Keratinocyte (primary cell): ENCODE measurements around the gene SRD5A1. TPM values are rescaled to one million over a fixed set of nuclear protein-coding genes. Genes with fewer than 3 reads are reported as not detected.

Source experiments
- DNase-seq: peaks from one replicate; pipeline ENCODE4 v3.0.0-alpha.2; 2011; ENCODE audit warnings: low read depth, missing footprints, low spot score
- FAIRE-seq: peaks from 2 replicates; lab custom pipeline; 2011; peaks lifted over from hg19 to GRCh38; lab: Jason Lieb, UNC
- H2AFZ ChIP-seq: 2 replicates; pipeline ENCODE4 v1.6.0; 2012; ENCODE audit warnings: low read length, control low read depth, inconsistent platforms; ENCODE audit not compliant: control insufficient read depth
- H3K27ac ChIP-seq: 2 replicates; pipeline ENCODE4 v1.5.1; 2011; ENCODE audit warnings: low read length; ENCODE audit not compliant: control insufficient read depth, insufficient read depth
- H3K27me3 ChIP-seq: 3 replicates; pipeline ENCODE4 v1.6.0; 2011; ENCODE audit warnings: low read length; ENCODE audit not compliant: control insufficient read depth, insufficient read depth; ENCODE audit errors: extremely low read depth
- H3K36me3 ChIP-seq, 2 experiments: 2 replicates in 1 of 2; 3 replicates in 1 of 2; pipeline ENCODE4 v1.5.1; 2011; ENCODE audit warnings: low read length in 2 of 2, mild to moderate bottlenecking in 1 of 2; ENCODE audit not compliant: control insufficient read depth in 2 of 2, insufficient read depth in 2 of 2; ENCODE audit errors: extremely low read depth in 1 of 2
- H3K4me1 ChIP-seq: 3 replicates; pipeline ENCODE4 v1.5.1; 2011; ENCODE audit warnings: low read length; ENCODE audit not compliant: control insufficient read depth, insufficient read depth; ENCODE audit errors: extremely low read depth
- H3K4me2 ChIP-seq: 3 replicates; pipeline ENCODE4 v1.6.0; 2011; ENCODE audit warnings: low read depth, low read length; ENCODE audit not compliant: control insufficient read depth, insufficient read depth; ENCODE audit errors: extremely low read depth
- H3K4me3 ChIP-seq, 3 experiments: fragments of 200-600 bp in 1 of 3; sonication (generic) in 1 of 3; 2 replicates in 2 of 3; 3 replicates in 1 of 3; pipeline ENCODE4 v1.5.1; 2011 to 2016; ENCODE audit warnings: low read length in 3 of 3, mild to moderate bottlenecking in 3 of 3, control low read depth in 2 of 3, inconsistent platforms in 1 of 3, low read depth in 1 of 3, mixed read lengths in 1 of 3, mixed run types in 1 of 3, moderate library complexity in 1 of 3; ENCODE audit not compliant: control insufficient read depth in 2 of 3, insufficient read depth in 2 of 3; ENCODE audit errors: extremely low read depth in 1 of 3
- H3K79me2 ChIP-seq: 2 replicates; pipeline ENCODE4 v1.6.0; 2012; ENCODE audit warnings: low read length; ENCODE audit not compliant: control insufficient read depth, insufficient read depth
- H3K9ac ChIP-seq: 3 replicates; pipeline ENCODE4 v1.6.0; 2011; ENCODE audit warnings: low read length; ENCODE audit not compliant: control insufficient read depth, insufficient read depth; ENCODE audit errors: extremely low read depth
- H3K9me1 ChIP-seq: 3 replicates; pipeline ENCODE4 v1.6.0; 2011; ENCODE audit warnings: low read length; ENCODE audit not compliant: control insufficient read depth, insufficient read depth; ENCODE audit errors: extremely low read depth
- H3K9me3 ChIP-seq: 2 replicates; pipeline ENCODE4 v1.5.1; 2012; ENCODE audit warnings: low read depth, low read length; ENCODE audit not compliant: control insufficient read depth
- H4K20me1 ChIP-seq: 3 replicates; pipeline ENCODE4 v1.6.0; 2011; ENCODE audit warnings: low read length; ENCODE audit not compliant: control insufficient read depth, insufficient read depth; ENCODE audit errors: extremely low read depth
- CTCF ChIP-seq, 3 experiments: IDR thresholded peaks in 1 of 3; conservative IDR thresholded peaks in 1 of 3; optimal IDR thresholded peaks in 1 of 3; 2 replicates in 2 of 3; 3 replicates in 1 of 3; pipeline versions ENCODE3 to v1.5.1; 2011; ENCODE audit warnings: low read length in 3 of 3, mild to moderate bottlenecking in 3 of 3, moderate library complexity in 2 of 3, control low read depth in 1 of 3, inconsistent platforms in 1 of 3; ENCODE audit not compliant: insufficient read depth in 2 of 3; ENCODE audit errors: extremely low read depth in 1 of 3
- EZH2 ChIP-seq: IDR thresholded peaks from one replicate; pipeline ENCODE4 v1.6.1; 2012; ENCODE audit warnings: inconsistent platforms, mild to moderate bottlenecking, low read length, moderate library complexity
- dilution Hi-C: fragments of 300-500 bp; cut with MboI; formaldehyde crosslinking; loops from one replicate; pipeline ENCODE4 v1.7.0; 2020; ENCODE audit warnings: low sequenced_read_pairs; ENCODE audit not compliant: extremely low pct_ligation_motif_present
- polyA plus RNA-seq, 5 experiments: library from polyadenylated mRNA; depleted of rRNA in 3 of 5; stranded (reverse) in 3 of 5; stranded (forward) in 1 of 5; unstranded in 1 of 5; fragments of >200 nt; gene quantifications; 1 replicate in 1 of 5; 2 replicates in 3 of 5; 3 replicates in 1 of 5; pipeline versions ENCODE4 v1.2.1 to v1.2.3, GENCODE V29; 2011 to 2012; ENCODE audit warnings: missing spikeins in 2 of 5, low read depth in 1 of 5, low replicate concordance in 1 of 5

The SRD5A1 gene
- polyA plus RNA-seq, 1 donor (not counting 4 experiments of a cell fraction or from before 2014, with no cell fraction given), result 35.4 TPM

- TF ChIP-seq CTCF (optimal IDR thresholded peaks at IDR 0.05 in 1 of 3, IDR thresholded peaks at IDR 0.05 in 1 of 3, conservative IDR thresholded peaks at IDR 0.05 in 1 of 3; ENCODE audit: extremely low read depth in 1 of 3, insufficient read depth in 2 of 3, low read length in 3 of 3) (no peak), EZH2 (no peak)
- dilution Hi-C loops, result no loop called here
- Histone ChIP-seq H3K36me3 (peaks cover 16 to 37% of the 10 kb centered on the region in 2 experiments), H3K27ac (no peak overlapping the region), H3K4me3 (no peak overlapping the region), H2AFZ (no peak overlapping the region), H3K4me2 (no peak overlapping the region), H3K9ac (no peak overlapping the region), H3K4me1 (no peaks in the 10 kb centered on the region), H3K9me3 (no peaks in the 10 kb centered on the region), H3K9me1 (no peaks in the 10 kb centered on the region), H3K27me3 (no peaks in the 10 kb centered on the region), H4K20me1 (no peaks in the 10 kb centered on the region), H3K79me2 (peaks cover 2% of the 10 kb centered on the region)
- FAIRE-seq (no peak), DNase-seq (no peak)
These were observed 23.4 kb downstream of the SRD5A1 start for GRCh38 chr5:6656680-6657079.

- DNase-seq, result no peak
- peaks cover 6 to 32% of the 10 kb centered on the region in 2 experiments for H3K36me3 ChIP-seq
These were observed 26.9 kb downstream of the SRD5A1 start for GRCh38 chr5:6659941-6660684.

More at GRCh38 chr5:6659941-6660684, 26.9 kb downstream of the SRD5A1 start:
- no peak overlapping the region for H2AFZ ChIP-seq
- no peaks in the 10 kb centered on the region for H3K79me2 ChIP-seq
- no peaks in the 10 kb centered on the region for H3K9me1 ChIP-seq
- no peak overlapping the region for H3K27ac ChIP-seq
- H3K4me2 ChIP-seq, result no peak overlapping the region
- H3K9me3 ChIP-seq, result no peaks in the 10 kb centered on the region
- no peak overlapping the region for H3K4me3 ChIP-seq
- H3K27me3 ChIP-seq, result no peaks in the 10 kb centered on the region
- H4K20me1 ChIP-seq, result no peaks in the 10 kb centered on the region
- no peak overlapping the region for H3K9ac ChIP-seq
- FAIRE-seq, result no peak
- TF ChIP-seq CTCF (optimal IDR thresholded peaks at IDR 0.05 in 1 of 3, IDR thresholded peaks at IDR 0.05 in 1 of 3, conservative IDR thresholded peaks at IDR 0.05 in 1 of 3; ENCODE audit: extremely low read depth in 1 of 3, insufficient read depth in 2 of 3, low read length in 3 of 3) (no peak), EZH2 (no peak)
- dilution Hi-C loops, result no loop called here
- no peaks in the 10 kb centered on the region for H3K4me1 ChIP-seq
